ENCODE measurements around the gene TERC.

Gene TERC

DNA sequence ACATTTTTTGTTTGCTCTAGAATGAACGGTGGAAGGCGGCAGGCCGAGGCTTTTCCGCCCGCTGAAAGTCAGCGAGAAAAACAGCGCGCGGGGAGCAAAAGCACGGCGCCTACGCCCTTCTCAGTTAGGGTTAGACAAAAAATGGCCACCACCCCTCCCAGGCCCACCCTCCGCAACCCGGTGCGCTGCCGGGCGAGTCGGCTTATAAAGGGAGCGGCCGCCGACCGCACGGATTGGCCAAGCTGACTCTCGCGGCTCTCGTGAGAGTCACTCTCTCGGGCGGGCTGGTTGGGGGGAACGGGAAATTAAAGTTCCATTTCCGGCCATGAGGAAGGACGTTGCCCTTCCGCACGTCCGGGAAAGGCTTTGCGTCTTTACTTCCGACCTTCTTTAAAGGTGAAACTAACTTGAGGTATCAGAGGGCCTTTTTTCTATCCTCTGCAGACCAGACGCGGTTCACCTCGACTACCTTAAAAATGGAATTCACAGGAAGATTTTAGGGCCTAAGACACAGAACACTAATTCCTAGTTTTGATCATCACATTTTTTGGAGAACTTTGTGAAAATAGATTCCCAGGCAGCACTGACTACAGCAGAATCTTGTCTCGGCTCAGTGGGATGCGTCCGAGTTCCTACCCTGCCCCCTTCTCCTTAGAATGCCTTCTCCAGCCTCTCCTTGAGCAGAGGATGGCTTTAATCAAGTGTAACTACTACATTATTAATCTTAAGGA is at the start of gene TERC:
TSS of gene TERC (minus strand) at position 179 of the 731 bp plus-strand sequence.
- peak; percentile 94 for DNase-seq

DNA sequence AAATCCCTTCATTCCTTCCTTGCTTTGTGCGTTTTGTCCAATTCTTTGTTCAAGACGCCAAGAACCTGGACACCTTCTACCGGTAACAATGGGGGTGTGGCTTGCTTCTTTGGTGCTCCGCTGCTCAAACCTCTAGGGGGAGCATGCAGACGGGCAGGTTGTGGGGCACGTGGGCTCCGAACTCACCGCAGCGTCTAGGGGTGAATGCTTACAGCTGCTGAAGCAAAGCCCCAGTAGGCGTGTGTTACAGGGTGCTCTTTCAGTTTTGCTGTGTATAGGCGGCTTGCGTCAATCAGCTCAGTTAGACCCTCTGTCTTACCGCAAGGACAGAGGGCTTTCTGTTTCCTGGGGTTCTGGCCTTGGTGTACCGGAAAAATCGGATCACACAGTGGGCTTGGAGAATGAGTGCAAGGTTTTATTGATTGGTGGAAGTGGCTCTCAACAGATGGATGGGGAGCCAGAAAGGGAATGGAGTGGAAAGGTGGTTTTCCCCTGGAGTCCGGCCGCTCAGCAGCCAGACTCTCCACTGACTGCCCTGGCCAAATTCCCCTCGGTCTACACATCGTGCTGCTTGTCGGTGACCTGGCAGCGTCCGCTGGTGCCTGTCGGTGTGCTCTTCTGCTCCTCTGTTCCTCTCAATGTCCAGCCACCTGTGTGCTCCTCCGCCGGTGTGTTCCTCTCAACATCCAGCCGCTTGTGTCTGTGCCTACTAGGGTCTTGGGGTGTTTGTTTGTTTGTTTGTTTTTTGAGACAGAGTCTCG is 49.1 kb upstream of the TERC start:
- no peak for DNase-seq

DNA sequence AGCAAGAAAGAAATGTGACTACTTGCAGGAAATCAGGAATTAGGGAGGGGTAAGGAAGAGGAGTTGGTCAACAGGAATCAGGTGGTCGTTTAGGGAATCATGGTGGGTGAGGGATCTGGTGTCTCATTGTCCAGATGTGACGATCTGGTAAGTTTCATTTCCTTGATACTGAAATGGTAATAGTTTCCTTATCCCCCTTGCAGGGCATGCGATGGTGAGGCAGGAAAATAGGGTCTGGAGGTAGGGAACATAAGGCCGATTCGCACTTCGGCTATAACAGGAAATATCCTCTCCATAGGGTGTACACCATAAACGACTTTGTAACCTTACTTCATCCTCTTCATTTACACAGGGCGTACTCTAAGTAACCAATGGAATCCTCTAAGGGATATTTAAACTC is 48.4 kb upstream of the TERC start:
- DNase-seq: no peak

DNA sequence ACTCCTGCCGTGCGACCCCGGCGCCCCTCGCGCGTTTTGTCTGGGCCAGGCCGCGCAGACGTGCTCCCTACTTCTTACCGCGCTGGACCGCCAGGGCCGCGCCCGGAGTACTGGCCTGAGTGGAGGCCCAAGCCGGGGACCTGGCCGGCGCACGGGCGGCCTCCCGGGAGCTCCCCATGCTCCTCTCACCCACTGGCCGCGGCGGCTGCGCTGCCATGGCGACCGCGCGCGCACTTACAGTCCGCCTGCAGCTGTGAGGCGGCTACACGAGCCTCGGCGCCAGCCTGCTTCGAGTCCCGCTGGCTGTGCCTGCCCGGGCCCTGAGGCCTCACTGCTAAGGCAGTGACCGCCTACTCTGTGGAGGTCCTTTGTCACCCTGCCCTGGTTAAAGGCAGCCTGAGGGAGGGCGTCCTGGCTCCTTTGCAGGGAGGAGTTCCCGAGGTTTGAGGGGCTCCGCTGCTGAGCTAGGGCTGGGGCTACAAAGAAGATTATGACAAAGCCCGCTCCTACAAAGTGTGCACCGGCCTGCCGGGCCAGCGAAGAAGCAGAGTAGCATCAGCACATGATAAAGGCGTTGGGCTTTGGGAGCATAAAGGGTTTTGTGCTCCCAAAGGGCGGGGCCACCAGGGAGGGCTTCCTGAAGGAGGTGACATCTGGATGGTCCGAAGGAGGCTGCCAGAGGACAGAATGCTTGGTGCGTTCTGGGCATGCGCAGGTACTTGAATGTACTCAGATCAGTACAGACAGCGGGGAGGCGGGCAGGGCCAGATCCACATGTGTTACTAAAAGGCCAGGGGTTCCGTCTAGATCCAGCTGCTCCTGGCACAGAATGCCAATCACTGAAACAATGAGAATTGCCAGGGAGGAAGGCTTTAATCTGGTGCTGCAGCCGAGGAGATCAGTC is 47.7 kb upstream of the TERC start, which contains the start of the genes LRRC34 and LRRIQ4:
TSS of gene LRRC34 (minus strand) at position 573 of the 904 bp plus-strand sequence. CDS start at position 217, 356 bp downstream.
TSS of gene LRRIQ4 (plus strand) at position 539 of the 904 bp plus-strand sequence. CDS start 9,052 bp downstream, outside the sequence.
- peak; percentile 57 for DNase-seq

DNA sequence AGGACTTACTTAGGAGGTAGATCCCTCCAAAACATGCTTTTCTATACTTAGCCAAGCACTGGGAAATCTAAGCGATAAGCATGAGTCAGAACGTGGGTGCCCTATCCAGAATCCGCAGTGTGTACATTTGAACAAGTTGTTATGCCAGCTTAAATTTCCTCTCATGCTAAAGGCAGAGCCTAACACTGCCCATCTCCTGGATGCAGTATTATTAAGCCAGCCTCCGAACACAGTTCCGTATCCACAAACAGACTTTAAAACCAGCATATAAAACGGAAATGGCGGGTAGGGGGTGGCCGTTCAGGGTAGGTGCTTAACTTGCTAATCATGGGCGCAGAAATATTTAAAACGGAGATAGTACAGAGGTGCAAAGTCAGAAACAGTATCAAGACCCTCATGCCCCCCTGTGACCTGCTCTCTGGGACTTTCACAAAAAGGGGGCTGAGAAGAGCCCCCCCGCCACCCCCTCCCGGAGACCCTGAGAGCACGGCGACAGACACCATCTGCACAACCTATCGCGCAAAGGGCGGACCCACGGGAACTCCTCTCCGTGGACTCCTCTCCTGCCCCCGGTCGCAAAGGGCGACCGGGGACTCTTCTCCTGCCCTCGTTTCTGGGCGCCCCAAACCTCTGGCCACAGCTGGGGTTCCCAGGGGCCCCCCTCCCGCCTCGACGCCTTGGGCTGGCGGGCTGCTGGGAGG is 46.9 kb upstream of the TERC start:
- peak; percentile 51 for DNase-seq

DNA sequence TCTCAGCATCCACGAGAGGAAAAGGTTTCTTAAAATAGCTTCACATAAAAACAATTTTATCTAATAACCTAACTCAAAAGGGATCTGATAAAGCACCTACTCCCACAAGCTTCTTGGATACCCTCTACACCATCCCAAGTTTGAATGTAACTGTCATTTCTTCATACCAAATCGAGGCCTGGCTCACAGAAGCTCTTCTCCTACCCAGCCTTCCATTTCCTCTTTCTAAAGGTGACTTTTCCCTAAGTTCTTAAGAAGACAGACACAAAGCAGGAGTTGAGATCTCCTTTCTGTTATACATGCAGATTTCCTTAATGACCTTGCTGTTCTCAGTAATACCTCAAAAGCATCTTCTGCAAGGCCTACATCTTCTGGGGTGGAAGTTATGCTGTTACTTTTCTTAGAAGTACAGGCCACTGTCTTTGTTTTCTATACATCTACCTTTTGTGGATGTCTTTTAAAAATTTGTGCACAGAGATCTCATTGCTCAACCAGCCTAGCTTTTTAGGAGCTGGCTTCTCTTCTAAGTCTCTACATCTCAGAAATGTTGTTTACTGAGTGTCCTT is 44.5 kb upstream of the TERC start:
- DNase-seq: no peak

- no peak for DNase-seq
These were observed 39.8 kb upstream of the TERC start for GRCh38 chr3:169804681-169805080.

DNA sequence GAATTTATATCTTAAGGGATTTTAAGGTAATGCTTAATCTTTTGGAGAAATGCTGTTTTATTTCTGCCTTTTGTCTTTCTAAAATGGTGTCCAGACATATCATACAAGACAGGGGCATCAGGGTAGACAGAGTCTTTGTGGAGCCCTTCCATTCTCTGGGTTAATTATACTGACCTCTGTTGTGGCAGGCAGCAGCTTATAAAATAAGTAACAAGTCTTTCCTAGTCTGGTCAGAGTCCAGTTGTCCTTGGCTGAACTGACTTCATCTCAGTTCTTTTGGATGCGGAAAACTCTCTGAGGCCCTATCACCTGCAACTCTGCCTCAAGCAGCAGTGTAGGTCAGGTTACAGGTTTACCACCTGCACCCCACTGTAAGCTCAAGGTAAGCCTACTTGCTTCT is 27.5 kb upstream of the TERC start:
- DNase-seq: no peak

GRCh38 chr3:169790687-169791429 is 26.0 kb upstream of the TERC start:
- no peak for DNase-seq

DNA sequence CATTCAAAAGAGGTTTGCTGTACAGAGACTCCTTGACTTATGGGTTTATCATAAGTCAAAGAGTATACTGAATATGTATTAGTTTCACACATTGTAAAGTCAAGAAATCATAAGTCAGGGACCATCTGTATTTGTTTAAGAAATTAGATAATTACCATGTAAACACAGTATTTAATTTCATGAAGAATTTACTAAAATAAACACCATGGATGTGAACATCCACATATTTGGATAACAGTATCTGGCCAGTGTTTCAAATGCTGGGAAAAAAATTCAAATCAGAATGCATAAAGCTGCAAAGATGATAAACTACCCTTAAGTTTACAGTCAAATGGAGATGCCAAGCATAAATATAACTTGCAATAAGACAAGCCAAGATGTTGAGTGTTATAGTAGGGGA is 25.4 kb upstream of the TERC start:
- DNase-seq: no peak

GRCh38 chr3:169787791-169788190 is 22.9 kb upstream of the TERC start:
- DNase-seq: no peak

- no peak for DNase-seq
These were observed 22.3 kb upstream of the TERC start for GRCh38 chr3:169787120-169787519.

- no peak for DNase-seq
These were observed 16.5 kb upstream of the TERC start for GRCh38 chr3:169781209-169781855.

- no peak for DNase-seq
These were observed 15.9 kb upstream of the TERC start for GRCh38 chr3:169780742-169781141.

DNA sequence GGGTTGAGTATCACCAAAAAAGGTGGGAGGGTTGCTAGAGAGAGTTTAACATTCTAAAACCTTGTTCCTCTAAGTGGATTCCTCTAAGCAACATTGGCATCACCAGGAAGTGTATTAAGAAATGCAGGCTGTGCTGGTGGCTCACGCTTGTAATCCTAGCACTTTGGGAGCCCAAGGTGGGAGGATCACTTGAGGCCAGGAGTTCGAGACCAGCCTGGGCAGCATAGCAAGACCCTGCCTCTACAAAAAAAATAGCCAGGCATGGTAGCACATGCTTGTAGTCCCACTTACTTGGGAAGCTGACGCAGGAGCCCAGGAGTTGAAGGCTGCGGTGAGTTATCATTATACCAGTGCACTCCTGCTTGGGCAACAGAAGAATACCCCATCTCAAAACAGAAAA is 13.0 kb upstream of the TERC start:
- no peak for DNase-seq

- no peak for DNase-seq
These were observed 9.3 kb upstream of the TERC start for GRCh38 chr3:169774186-169774585.

DNA sequence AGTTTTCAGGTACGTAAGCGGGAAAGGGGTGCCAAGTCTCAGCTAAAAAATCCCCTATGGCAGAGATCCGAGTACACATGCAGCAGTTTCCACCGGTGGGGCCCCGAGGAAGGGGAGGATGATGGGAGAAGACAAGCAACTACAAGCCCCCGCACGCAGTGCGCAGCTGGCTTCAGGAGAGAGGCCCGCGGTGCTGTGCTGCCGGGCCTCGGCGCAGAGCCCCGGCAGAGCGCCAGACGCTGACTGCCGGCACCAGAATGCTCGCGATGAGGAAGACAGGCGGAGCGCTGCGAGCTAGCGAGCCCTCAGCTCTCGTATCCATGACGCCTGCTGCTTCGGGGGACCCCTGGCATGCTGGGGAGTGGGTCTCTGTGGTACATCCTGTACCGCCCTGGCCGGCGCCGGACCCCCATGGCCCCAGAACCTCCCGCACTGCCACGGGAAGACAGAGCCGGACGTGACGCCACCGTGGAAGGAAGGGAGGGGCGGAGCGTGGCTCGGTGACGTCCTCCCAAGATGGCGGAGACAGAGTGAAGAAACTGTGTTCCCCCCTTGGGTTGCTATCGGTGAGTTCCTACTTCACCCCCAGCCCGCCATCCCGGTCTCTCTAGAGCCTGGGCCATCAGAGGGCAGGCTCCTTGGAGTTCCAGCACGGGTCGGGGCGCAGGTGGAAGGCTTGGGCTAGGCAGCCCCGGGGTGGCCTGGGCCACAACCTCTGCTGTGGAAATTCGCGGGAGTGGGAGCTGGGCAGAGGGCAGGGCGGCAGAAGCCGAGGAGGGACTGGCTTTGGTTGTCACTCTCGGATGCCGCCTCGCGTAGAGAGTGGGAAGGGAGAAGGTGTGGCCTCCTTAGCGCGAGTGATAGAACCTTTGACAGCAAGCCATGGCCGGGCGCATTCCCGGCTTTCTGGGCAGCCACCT is 8.3 kb upstream of the TERC start, which contains the start of gene MYNN:
TSS of gene MYNN (plus strand) at position 500 of the 920 bp plus-strand sequence. CDS start 900 bp downstream, outside the sequence.
- DNase-seq: peak; percentile 79

GRCh38 chr3:169772305-169772896 is 7.5 kb upstream of the TERC start:
- DNase-seq: peak; percentile 96

Data from NCI-H2227 treated with DMSO at 0.1 percent for 48 hours (cell line).